ENCODE data around the gene FOLR1.
"Not testable (repeated sequence)": the region's sequence is repeated elsewhere in the genome, so short reads cannot be mapped to it uniquely, and the experiment has no call there.

FOLR1 gene

GRCh38 chr11:72191961-72192381, at the start of gene FOLR1:
FOLR1 (plus strand) TSS chr11:72192140; CDS start chr11:72192174, 34 bp downstream.
- peaks cover 3% of the 10 kb centered on the region for H3K27me3 ChIP-seq (ENCODE audit: insufficient read depth, low read length, poor library complexity)
- H3K4me1 ChIP-seq (ENCODE audit: insufficient read depth, low read length), result no peaks in the 10 kb centered on the region
- no peak within 1 kb of the TSS for H3K9ac ChIP-seq (ENCODE audit: low read depth, low read length)
- TF ChIP-seq EZH2 (IDR thresholded peaks at IDR 0.05; ENCODE audit: borderline replicate concordance, low read depth, low read length, severe bottlenecking), result no peak
- TF ChIP-seq CTCF (IDR thresholded peaks at IDR 0.05; ENCODE audit: borderline replicate concordance, extremely low read depth, low read length, poor library complexity, severe bottlenecking), result no peak
- H2AFZ ChIP-seq (ENCODE audit: low read depth, low read length), result no peak within 1 kb of the TSS
- H3K4me3 ChIP-seq (ENCODE audit: low read depth in 1 of 2, low read length in 2 of 2), result no peak within 1 kb of the TSS
- no peak within 1 kb of the TSS for H3K27ac ChIP-seq (ENCODE audit: low read length)
- ATAC-seq (ENCODE audit: insufficient read depth, low read depth) (no peak), DNase-seq (no peak)
- no peaks in the 10 kb centered on the region for H3K9me3 ChIP-seq (ENCODE audit: insufficient read depth, low read length, severe bottlenecking)
- no peak within 1 kb of the TSS for H3K4me2 ChIP-seq (ENCODE audit: insufficient read depth, low read length)
- no peaks in the 10 kb centered on the region for H3K36me3 ChIP-seq (ENCODE audit: insufficient read depth, low read length)
- H3K79me2 ChIP-seq (ENCODE audit: insufficient read depth, low read length), result no peaks in the 10 kb centered on the region
- no peaks in the 10 kb centered on the region for H4K20me1 ChIP-seq (ENCODE audit: insufficient read depth, low read length)

- not testable (repeated sequence) for H4K20me1 ChIP-seq (ENCODE audit: insufficient read depth, low read length)
These were observed 49.4 kb upstream of the FOLR1 start for GRCh38 chr11:72142543-72142942.

GRCh38 chr11:72144807-72145565, 47.0 kb upstream of the FOLR1 start:
- Histone ChIP-seq H3K4me3 (ENCODE audit: low read depth in 1 of 2, low read length in 2 of 2) (no peak overlapping the region), H3K4me2 (ENCODE audit: insufficient read depth, low read length) (no peak overlapping the region), H3K36me3 (ENCODE audit: insufficient read depth, low read length) (no peaks in the 10 kb centered on the region), H3K79me2 (ENCODE audit: insufficient read depth, low read length) (no peaks in the 10 kb centered on the region), H3K27me3 (ENCODE audit: insufficient read depth, low read length, poor library complexity) (peaks cover 5% of the 10 kb centered on the region), H3K9ac (ENCODE audit: low read depth, low read length) (no peak overlapping the region), H4K20me1 (ENCODE audit: insufficient read depth, low read length) (no peaks in the 10 kb centered on the region), H3K4me1 (ENCODE audit: insufficient read depth, low read length) (peaks cover 3% of the 10 kb centered on the region; the same call in 1 of the 2 replicates), H3K27ac (ENCODE audit: low read length) (no peak overlapping the region), H2AFZ (ENCODE audit: low read depth, low read length) (no peak overlapping the region), H3K9me3 (ENCODE audit: insufficient read depth, low read length, severe bottlenecking) (no peaks in the 10 kb centered on the region)
- TF ChIP-seq CTCF (IDR thresholded peaks at IDR 0.05; ENCODE audit: borderline replicate concordance, extremely low read depth, low read length, poor library complexity, severe bottlenecking) (no peak), EZH2 (IDR thresholded peaks at IDR 0.05; ENCODE audit: borderline replicate concordance, low read depth, low read length, severe bottlenecking) (no peak)
- DNase-seq (no peak), ATAC-seq (ENCODE audit: insufficient read depth, low read depth) (no peak)

More at GRCh38 chr11:72142543-72142942, 49.4 kb upstream of the FOLR1 start:
- DNase-seq; H2AFZ ChIP-seq (ENCODE audit: low read depth, low read length); H3K27me3 ChIP-seq (ENCODE audit: insufficient read depth, low read length, poor library complexity); ATAC-seq (ENCODE audit: insufficient read depth, low read depth); H3K4me2 ChIP-seq (ENCODE audit: insufficient read depth, low read length); H3K9me3 ChIP-seq (ENCODE audit: insufficient read depth, low read length, severe bottlenecking); H3K36me3 ChIP-seq (ENCODE audit: insufficient read depth, low read length); H3K27ac ChIP-seq (ENCODE audit: low read length); H3K9ac ChIP-seq (ENCODE audit: low read depth, low read length); H3K79me2 ChIP-seq (ENCODE audit: insufficient read depth, low read length); H3K4me3 ChIP-seq (ENCODE audit: low read depth in 1 of 2, low read length in 2 of 2); H3K4me1 ChIP-seq (ENCODE audit: insufficient read depth, low read length): not testable (repeated sequence)

- H3K79me2 ChIP-seq (ENCODE audit: insufficient read depth, low read length), result no peaks in the 10 kb centered on the region
- no peaks in the 10 kb centered on the region for H4K20me1 ChIP-seq (ENCODE audit: insufficient read depth, low read length)
- H3K4me1 ChIP-seq (ENCODE audit: insufficient read depth, low read length), result peaks cover 3% of the 10 kb centered on the region; the same call in 1 of the 2 replicates
- peaks cover 2% of the 10 kb centered on the region for H3K27me3 ChIP-seq (ENCODE audit: insufficient read depth, low read length, poor library complexity)
- no peaks in the 10 kb centered on the region for H3K36me3 ChIP-seq (ENCODE audit: insufficient read depth, low read length)
- H3K9me3 ChIP-seq (ENCODE audit: insufficient read depth, low read length, severe bottlenecking), result no peaks in the 10 kb centered on the region
- no peak overlapping the region for H3K4me2 ChIP-seq (ENCODE audit: insufficient read depth, low read length)
- ATAC-seq (ENCODE audit: insufficient read depth, low read depth) (no peak), DNase-seq (no peak)
- no peak overlapping the region for H3K27ac ChIP-seq (ENCODE audit: low read length)
- no peak overlapping the region for H3K4me3 ChIP-seq (ENCODE audit: low read depth in 1 of 2, low read length in 2 of 2)
- no peak overlapping the region for H3K9ac ChIP-seq (ENCODE audit: low read depth, low read length)
- TF ChIP-seq EZH2 (IDR thresholded peaks at IDR 0.05; ENCODE audit: borderline replicate concordance, low read depth, low read length, severe bottlenecking) (no peak), CTCF (IDR thresholded peaks at IDR 0.05; ENCODE audit: borderline replicate concordance, extremely low read depth, low read length, poor library complexity, severe bottlenecking) (no peak)
- H2AFZ ChIP-seq (ENCODE audit: low read depth, low read length), result no peak overlapping the region
These were observed 45.3 kb upstream of the FOLR1 start for GRCh38 chr11:72146625-72147024.

All from DND-41 (cell line).